ENCODE measurements around the gene DNAI2.

- TF ChIP-seq POLR2AphosphoS5 (IDR thresholded peaks at IDR 0.05; ENCODE audit: control insufficient read depth, insufficient read depth, low read depth, low read length) (no peak), REST (IDR thresholded peaks at IDR 0.05; ENCODE audit: borderline replicate concordance) (no peak), REST (CRISPR knock-in tag; IDR thresholded peaks at IDR 0.05; ENCODE audit: low read depth) (no peak), ZNF354B (CRISPR knock-in tag; IDR thresholded peaks at IDR 0.05) (no peak), ZNF24 (IDR thresholded peaks at IDR 0.05) (no peak), CLOCK (CRISPR knock-in tag; IDR thresholded peaks at IDR 0.05; ENCODE audit: borderline replicate concordance) (no peak), ETV6 (IDR thresholded peaks at IDR 0.05; ENCODE audit: borderline replicate concordance in 1 of 2, low read depth in 2 of 2, low read length in 1 of 2) (no peak), ETV6 (CRISPR knock-in tag; IDR thresholded peaks at IDR 0.05; ENCODE audit: borderline replicate concordance) (no peak), POLR2A (conservative IDR thresholded peaks at IDR 0.05) (no peak)
These were observed 80.5 kb downstream of the DNAI2 start for GRCh38 chr17:74354561-74354960.

Measured in K562 (cell line).